K562 (cell line): ENCODE measurements around the gene TPGS1. TPM values are rescaled to one million over a fixed set of nuclear protein-coding genes. Genes with fewer than 3 reads are reported as not detected.

Experiments
- ATAC-seq: fragments of 200-7000 bp; cut with Tn5 transposase; 3 replicates; pipeline ENCODE4 v1.9.1; 2020; ENCODE audit warnings: moderate library complexity
- BruUV-seq: library from RNA; stranded (reverse); fragments of 400-500 nt; replicated peaks from 2 replicates; lab custom pipeline; 2021; lab: Mats Ljungman, UMichigan
- CTCF ChIA-PET: fragments of 300-600 bp; formaldehyde crosslinking; extraction: SDS; loops from one replicate; lab custom pipeline; 2021; ENCODE audit warnings: low intra/inter-chr PET ratio; lab: Yijun Ruan, JAX
- POLR2A ChIA-PET: fragments of 300-600, 350-650 bp; sonication (Branson Sonifier 250); formaldehyde crosslinking; extraction: SDS; loops from one replicate; lab custom pipeline; 2021; ENCODE audit warnings: antibody characterized with exemption, inconsistent platforms; lab: Yijun Ruan, JAX
- DNase-seq, 4 experiments: peaks; one replicate each; pipeline versions ENCODE4 v3.0.0 to v3.0.0-alpha.2; 2011 to 2018; ENCODE audit warnings: low spot score in 3 of 4, mixed read lengths in 3 of 4; ENCODE audit errors: extremely low read depth in 1 of 4
- FAIRE-seq: peaks from 2 replicates; lab custom pipeline; 2011; peaks lifted over from hg19 to GRCh38; lab: Jason Lieb, UNC
- H2AFZ ChIP-seq: 2 replicates; pipeline ENCODE4 v1.6.0; 2011; ENCODE audit warnings: low read depth, low read length, control low read depth, inconsistent platforms
- H3K27ac ChIP-seq: fragments of 200-600 bp; 3 replicates; pipeline ENCODE4 v1.8.0; 2011; ENCODE audit warnings: low read depth, mild to moderate bottlenecking, control low read depth, inconsistent platforms, low read length, moderate library complexity, mixed read lengths; ENCODE audit errors: extremely low read depth
- H3K27me3 ChIP-seq, 2 experiments: fragments of 300-600 bp in 1 of 2; 2 replicates in 1 of 2; 3 replicates in 1 of 2; pipeline versions ENCODE4 v1.6.0 to v1.8.0; 2011; ENCODE audit warnings: inconsistent platforms in 2 of 2, low read length in 2 of 2, mild to moderate bottlenecking in 1 of 2, mixed read lengths in 1 of 2, moderate library complexity in 1 of 2; ENCODE audit not compliant: control insufficient read depth in 2 of 2, insufficient read depth in 2 of 2
- H3K36me3 ChIP-seq: fragments of 300-600 bp; 3 replicates; pipeline ENCODE4 v1.8.0; 2011; ENCODE audit warnings: mild to moderate bottlenecking, low read length, inconsistent platforms; ENCODE audit not compliant: control insufficient read depth, insufficient read depth
- H3K4me1 ChIP-seq, 2 experiments: fragments of 200-600 bp in 1 of 2; replicated peaks in 1 of 2; 2 replicates in 1 of 2; 3 replicates in 1 of 2; pipeline versions ENCODE4 v1.5.1 to v1.8.0; 2011; ENCODE audit warnings: inconsistent platforms in 2 of 2, low read length in 2 of 2, mild to moderate bottlenecking in 1 of 2, mixed read lengths in 1 of 2, moderate library complexity in 1 of 2; ENCODE audit not compliant: control insufficient read depth in 2 of 2, insufficient read depth in 2 of 2
- H3K4me2 ChIP-seq: 2 replicates; pipeline ENCODE4 v1.6.1; 2011; ENCODE audit warnings: low read length, control low read depth, inconsistent platforms, mixed read lengths; ENCODE audit not compliant: insufficient read depth
- H3K4me3 ChIP-seq: fragments of 200-600 bp; sonication (generic), shearing (Covaris generic); 2 replicates; pipeline ENCODE4 v1.5.1; 2016; ENCODE audit warnings: control low read depth, inconsistent platforms
- H3K79me2 ChIP-seq: fragments of 200-600 bp; 3 replicates; pipeline ENCODE4 v1.8.0; 2011; ENCODE audit warnings: low read length, inconsistent platforms; ENCODE audit not compliant: control insufficient read depth, insufficient read depth
- H3K9ac ChIP-seq, 2 experiments: 2 replicates each; pipeline versions ENCODE4 v1.6.0 to v1.6.1; 2011; ENCODE audit warnings: low read depth in 2 of 2, low read length in 2 of 2, control low read depth in 1 of 2, inconsistent platforms in 1 of 2, mild to moderate bottlenecking in 1 of 2, mixed read lengths in 1 of 2; ENCODE audit not compliant: insufficient read depth in 1 of 2
- H3K9me1 ChIP-seq: one replicate; pipeline ENCODE4 v1.6.0; 2011; ENCODE audit warnings: inconsistent platforms, mild to moderate bottlenecking, low read length, moderate library complexity; ENCODE audit not compliant: control insufficient read depth, insufficient read depth
- H3K9me3 ChIP-seq: replicated peaks from 2 replicates; pipeline ENCODE4 v1.5.1; 2011; ENCODE audit warnings: low read depth, low read length, inconsistent platforms; ENCODE audit not compliant: control insufficient read depth, insufficient read depth
- H4K20me1 ChIP-seq: replicated peaks from 2 replicates; pipeline ENCODE4 v1.6.1; 2011; ENCODE audit warnings: low read length, inconsistent platforms, mixed read lengths; ENCODE audit not compliant: control insufficient read depth, insufficient read depth
- ARNT ChIP-seq, 2 experiments: fragments of 450-650 bp; IDR thresholded peaks; 2 replicates each; pipeline ENCODE4 v1.6.1; 2016; ENCODE audit warnings: mild to moderate bottlenecking in 1 of 2
- ZNF263 ChIP-seq: sonication (generic); formaldehyde crosslinking; IDR thresholded peaks from 2 replicates; pipeline ENCODE4 v1.8.0; 2022; ENCODE audit warnings: mild to moderate bottlenecking, missing genetic modification reagents, borderline replicate concordance
- WGBS: fragments of 100-300 bp; shearing (Covaris generic); methylation state at CpG from one replicate; pipeline ENCODE4 v1.1.6; 2016; ENCODE audit warnings: low coverage, mixed read lengths; ENCODE audit not compliant: insufficient coverage; ENCODE audit errors: missing lambda C conversion rate; 5-methylcytosine and 5-hydroxymethylcytosine counted together
- in situ Hi-C: fragments of 300-500 bp; cut with MboI; formaldehyde crosslinking; loops from 4 replicates; pipeline ENCODE4 v1.15.0; 2018; ENCODE audit warnings: inconsistent platforms, mixed read lengths
- intact Hi-C: fragments of 100-400 bp; cut with micrococcal nuclease; formaldehyde crosslinking; loops from 2 replicates; pipeline ENCODE4 v1.14.2; 2022
- polyA plus RNA-seq, 8 experiments: library from polyadenylated mRNA; depleted of rRNA in 4 of 8; stranded (reverse) in 5 of 8; unstranded in 3 of 8; fragments of >200 nt; fragmentation: Nextera tagmentation in 2 of 8; fragmentation: Illumina TruSeq in 1 of 8; extraction: Ambion mirVana in 2 of 8; extraction: Trizol in 1 of 8; gene quantifications; 2 replicates each; pipeline versions ENCODE4 v1.2.1 to v1.2.3, GENCODE V29; 2011 to 2014; ENCODE audit warnings: inconsistent platforms in 1 of 8, missing spikeins in 1 of 8
- total RNA-seq, 7 experiments: library from RNA; depleted of rRNA in 6 of 7; stranded (reverse); fragments of >200 nt in 6 of 7; fragmentation: Illumina TruSeq in 2 of 7; extraction: Trizol in 2 of 7; gene quantifications; 2 replicates each; pipeline versions ENCODE4 v1.2.1 to v1.2.3, GENCODE V29; 2011 to 2021; ENCODE audit warnings: low replicate concordance in 1 of 7
- TF ChIP-seq, protein P1 (sequence below): sonication (generic); formaldehyde crosslinking; IDR thresholded peaks from 2 replicates; pipeline ENCODE4 v1.8.1; 2023; ENCODE audit warnings: mild to moderate bottlenecking, missing genetic modification reagents
- TF ChIP-seq, protein P2 (sequence below): fragments of 250-450 bp; sonication (Bioruptor Pico); IDR thresholded peaks from 2 replicates; pipeline ENCODE4 v1.9.0; 2021; ENCODE audit warnings: mild to moderate bottlenecking, inconsistent platforms

The TPGS1 gene
- total and polyA plus RNA-seq, 9 of the 15 experiments (the other 6 are each of a cell fraction or from before 2014, with no cell fraction given): 0.30 to 31.6 (median 1.2) TPM; not detected in 2

DNA sequence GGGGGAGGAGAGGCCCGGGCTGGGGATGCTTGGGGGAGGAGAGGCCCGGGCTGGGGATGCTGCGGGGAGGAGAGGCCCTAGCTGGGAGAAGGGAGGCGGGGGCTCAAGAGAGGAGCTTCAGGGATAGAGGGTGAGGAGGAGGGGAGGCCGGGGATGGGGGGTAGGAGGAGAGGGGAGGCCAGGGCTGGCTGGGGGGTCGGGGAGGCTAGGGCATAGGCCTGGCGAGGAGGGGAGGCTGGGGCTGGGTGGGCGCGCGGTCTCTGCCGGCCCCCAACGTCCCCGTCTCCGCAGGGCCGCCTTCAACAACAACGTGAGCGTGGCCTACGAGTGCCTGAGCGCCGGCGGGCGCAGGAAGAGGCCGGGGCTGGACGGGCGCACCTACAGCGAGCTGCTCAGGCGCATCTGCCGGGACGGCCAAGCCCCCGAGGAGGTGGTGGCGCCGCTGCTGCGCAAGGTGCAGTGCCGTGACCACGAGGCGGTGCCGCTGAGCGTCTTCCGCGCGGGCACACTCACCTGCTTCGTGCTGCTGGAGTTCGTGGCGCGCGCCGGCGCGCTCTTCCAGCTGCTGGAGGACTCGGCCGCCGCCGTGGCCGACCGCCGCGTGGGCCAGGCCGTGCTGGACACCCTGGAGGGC is 11.4 kb downstream of the TPGS1 start:
- Histone ChIP-seq H3K27ac (no peak overlapping the region), H4K20me1 (no peaks in the 10 kb centered on the region), H3K27me3 (no peaks in the 10 kb centered on the region), H3K4me3 (no peak overlapping the region), H3K9me1 (no peaks in the 10 kb centered on the region), H3K4me1 (peaks cover 8 to 60% of the 10 kb centered on the region in 2 experiments; a peak in 4 of 5 replicates), H3K4me2 (no peak overlapping the region), H2AFZ (no peak overlapping the region), H3K9me3 (peaks cover 4% of the 10 kb centered on the region; the same call in 1 of the 2 replicates), H3K9ac (no peak overlapping the region), H3K36me3 (peaks cover 7% of the 10 kb centered on the region; the same call in 1 of the 3 replicates), H3K79me2 (peaks cover 3% of the 10 kb centered on the region; the same call in 1 of the 3 replicates)
- intact Hi-C loops (no loop called here), in situ Hi-C loops (no loop called here)
- BruUV-seq: no TSS peak
- WGBS: 93% methylated on average over 9 of the region's 58 CpGs
- ChIA-PET POLR2A (no interaction called here), CTCF (no interaction called here)
- DNase-seq (no peak), ATAC-seq (no peak), FAIRE-seq (no peak)
- no peak for TF ChIP-seq ARNT (IDR thresholded peaks at IDR 0.05)
- TF ChIP-seq, protein P1, sequence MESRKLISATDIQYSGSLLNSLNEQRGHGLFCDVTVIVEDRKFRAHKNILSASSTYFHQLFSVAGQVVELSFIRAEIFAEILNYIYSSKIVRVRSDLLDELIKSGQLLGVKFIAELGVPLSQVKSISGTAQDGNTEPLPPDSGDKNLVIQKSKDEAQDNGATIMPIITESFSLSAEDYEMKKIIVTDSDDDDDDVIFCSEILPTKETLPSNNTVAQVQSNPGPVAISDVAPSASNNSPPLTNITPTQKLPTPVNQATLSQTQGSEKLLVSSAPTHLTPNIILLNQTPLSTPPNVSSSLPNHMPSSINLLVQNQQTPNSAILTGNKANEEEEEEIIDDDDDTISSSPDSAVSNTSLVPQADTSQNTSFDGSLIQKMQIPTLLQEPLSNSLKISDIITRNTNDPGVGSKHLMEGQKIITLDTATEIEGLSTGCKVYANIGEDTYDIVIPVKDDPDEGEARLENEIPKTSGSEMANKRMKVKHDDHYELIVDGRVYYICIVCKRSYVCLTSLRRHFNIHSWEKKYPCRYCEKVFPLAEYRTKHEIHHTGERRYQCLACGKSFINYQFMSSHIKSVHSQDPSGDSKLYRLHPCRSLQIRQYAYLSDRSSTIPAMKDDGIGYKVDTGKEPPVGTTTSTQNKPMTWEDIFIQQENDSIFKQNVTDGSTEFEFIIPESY: peak; percentile 80
- TF ChIP-seq, protein P2, sequence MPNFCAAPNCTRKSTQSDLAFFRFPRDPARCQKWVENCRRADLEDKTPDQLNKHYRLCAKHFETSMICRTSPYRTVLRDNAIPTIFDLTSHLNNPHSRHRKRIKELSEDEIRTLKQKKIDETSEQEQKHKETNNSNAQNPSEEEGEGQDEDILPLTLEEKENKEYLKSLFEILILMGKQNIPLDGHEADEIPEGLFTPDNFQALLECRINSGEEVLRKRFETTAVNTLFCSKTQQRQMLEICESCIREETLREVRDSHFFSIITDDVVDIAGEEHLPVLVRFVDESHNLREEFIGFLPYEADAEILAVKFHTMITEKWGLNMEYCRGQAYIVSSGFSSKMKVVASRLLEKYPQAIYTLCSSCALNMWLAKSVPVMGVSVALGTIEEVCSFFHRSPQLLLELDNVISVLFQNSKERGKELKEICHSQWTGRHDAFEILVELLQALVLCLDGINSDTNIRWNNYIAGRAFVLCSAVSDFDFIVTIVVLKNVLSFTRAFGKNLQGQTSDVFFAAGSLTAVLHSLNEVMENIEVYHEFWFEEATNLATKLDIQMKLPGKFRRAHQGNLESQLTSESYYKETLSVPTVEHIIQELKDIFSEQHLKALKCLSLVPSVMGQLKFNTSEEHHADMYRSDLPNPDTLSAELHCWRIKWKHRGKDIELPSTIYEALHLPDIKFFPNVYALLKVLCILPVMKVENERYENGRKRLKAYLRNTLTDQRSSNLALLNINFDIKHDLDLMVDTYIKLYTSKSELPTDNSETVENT (CRISPR knock-in tag): 0 out of 2 replicates have a peak, but pooled peaks have one; percentile 52
- TF ChIP-seq ZNF263 (CRISPR knock-in tag): peak; percentile 71
